SK-N-MC (cell line): Measurements from ENCODE around the gene APOLD1.

ENCODE experiments used
- EZH2 ChIP-seq: fragments of 200-600 bp; sonication (generic); IDR thresholded peaks from one replicate; pipeline ENCODE4 v1.6.1; 2017; ENCODE audit warnings: antibody characterized with exemption
- FOXP2 ChIP-seq: optimal IDR thresholded peaks from 2 replicates; pipeline ENCODE3; 2011; ENCODE audit warnings: mild to moderate bottlenecking, moderate library complexity; ENCODE audit not compliant: insufficient read depth; ENCODE audit errors: extremely low read length, control extremely low read depth
- POLR2AphosphoS5 ChIP-seq: IDR thresholded peaks from 2 replicates; pipeline ENCODE4 v1.6.1; 2012; ENCODE audit warnings: mild to moderate bottlenecking, low read depth, low read length, borderline replicate concordance

GRCh38 chr12:12770262-12770661, 15.2 kb upstream of the APOLD1 start:
- no peak for TF ChIP-seq EZH2
- no peak for TF ChIP-seq FOXP2
- no peak for TF ChIP-seq POLR2AphosphoS5
